IMR-90 (cell line): ENCODE results near the gene PNPLA1.

Experiments
- BHLHE40 ChIP-seq: fragments of 150-350 bp; IDR thresholded peaks from 2 replicates; pipeline ENCODE4 v1.6.1; 2016; ENCODE audit warnings: mild to moderate bottlenecking, low read depth, low read length
- CEBPB ChIP-seq: IDR thresholded peaks from 2 replicates; pipeline ENCODE4 v1.6.1; 2012; ENCODE audit warnings: low read depth, low read length, improper control_type of control experiment
- MAFK ChIP-seq: IDR thresholded peaks from 2 replicates; pipeline ENCODE4 v1.6.1; 2012; ENCODE audit warnings: low read depth, low read length, improper control_type of control experiment
- RAD21 ChIP-seq: IDR thresholded peaks from 2 replicates; pipeline ENCODE4 v1.6.1; 2012; ENCODE audit warnings: low read length, improper control_type of control experiment
- TF ChIP-seq, protein P1 (sequence below): conservative IDR thresholded peaks from 2 replicates; pipeline ENCODE4 v1.5.1; 2012; ENCODE audit warnings: mild to moderate bottlenecking, low read depth, low read length, improper control_type of control experiment

DNA sequence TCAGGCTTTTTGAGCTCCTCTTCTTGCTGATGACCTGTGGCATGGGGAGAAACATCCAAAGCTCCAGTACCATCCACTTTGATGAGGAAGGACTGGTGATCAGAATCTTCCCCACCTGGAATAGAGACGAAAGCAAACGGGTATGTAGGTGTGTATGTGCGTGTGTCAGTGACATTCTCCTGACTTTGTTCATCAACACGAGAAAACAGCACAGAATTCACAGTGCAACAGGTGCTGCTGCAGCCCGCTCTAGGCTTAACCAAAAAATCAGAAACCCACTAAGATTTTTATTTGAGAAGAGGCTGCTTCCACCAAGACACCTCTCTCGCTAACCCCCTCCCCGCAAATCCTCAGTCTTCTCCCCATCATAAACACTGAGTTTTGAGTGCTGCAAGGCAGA lies 58.7 kb downstream of the PNPLA1 start:
- TF ChIP-seq, protein P1, sequence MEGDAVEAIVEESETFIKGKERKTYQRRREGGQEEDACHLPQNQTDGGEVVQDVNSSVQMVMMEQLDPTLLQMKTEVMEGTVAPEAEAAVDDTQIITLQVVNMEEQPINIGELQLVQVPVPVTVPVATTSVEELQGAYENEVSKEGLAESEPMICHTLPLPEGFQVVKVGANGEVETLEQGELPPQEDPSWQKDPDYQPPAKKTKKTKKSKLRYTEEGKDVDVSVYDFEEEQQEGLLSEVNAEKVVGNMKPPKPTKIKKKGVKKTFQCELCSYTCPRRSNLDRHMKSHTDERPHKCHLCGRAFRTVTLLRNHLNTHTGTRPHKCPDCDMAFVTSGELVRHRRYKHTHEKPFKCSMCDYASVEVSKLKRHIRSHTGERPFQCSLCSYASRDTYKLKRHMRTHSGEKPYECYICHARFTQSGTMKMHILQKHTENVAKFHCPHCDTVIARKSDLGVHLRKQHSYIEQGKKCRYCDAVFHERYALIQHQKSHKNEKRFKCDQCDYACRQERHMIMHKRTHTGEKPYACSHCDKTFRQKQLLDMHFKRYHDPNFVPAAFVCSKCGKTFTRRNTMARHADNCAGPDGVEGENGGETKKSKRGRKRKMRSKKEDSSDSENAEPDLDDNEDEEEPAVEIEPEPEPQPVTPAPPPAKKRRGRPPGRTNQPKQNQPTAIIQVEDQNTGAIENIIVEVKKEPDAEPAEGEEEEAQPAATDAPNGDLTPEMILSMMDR = no peak
- TF ChIP-seq MAFK (no peak), BHLHE40 (no peak), CEBPB (no peak), RAD21 (no peak)
